Sigmoid colon (tissue), 4 donors: Measurements from ENCODE around the gene EPHA1.

Experiments used
- CTCF ChIP-seq, 4 experiments: fragments of 450-650 bp in 3 of 4; fragments of 200-600 bp in 1 of 4; IDR thresholded peaks; one replicate each; pipeline ENCODE4 v1.5.1; 2016 to 2019; ENCODE audit warnings: antibody characterized with exemption in 4 of 4, mild to moderate bottlenecking in 3 of 4, moderate library complexity in 2 of 4
- POLR2AphosphoS5 ChIP-seq, 4 donors: sonication (generic); formaldehyde crosslinking; IDR thresholded peaks; one replicate each; pipeline ENCODE4 v1.6.1; 2017; ENCODE audit warnings: antibody characterized with exemption in 4 of 4

- TF ChIP-seq CTCF (IDR thresholded peaks at IDR 0.05): no peak
- TF ChIP-seq POLR2AphosphoS5 (IDR thresholded peaks at IDR 0.05): no peak
Measured at GRCh38 chr7:143433759-143434158, 25.1 kb upstream of the EPHA1 start.
